ENCODE measurements around the gene ATP6V1A.

ATP6V1A gene

GRCh38 chr3:113746548-113747282 is at the start of gene ATP6V1A:
Gene ATP6V1A (plus strand): TSS chr3:113747035. CDS start chr3:113778754, 31,719 bp downstream.
- peak; percentile 76 for DNase-seq

- DNase-seq, result no peak
Observed at GRCh38 chr3:113697500-113698090, 49.2 kb upstream of the ATP6V1A start.

GRCh38 chr3:113698213-113698742 is 48.6 kb upstream of the ATP6V1A start:
- no peak for DNase-seq

GRCh38 chr3:113698956-113699355 is 47.9 kb upstream of the ATP6V1A start:
- DNase-seq, result no peak

- DNase-seq, result no peak
Observed at GRCh38 chr3:113707835-113708234, 39.0 kb upstream of the ATP6V1A start.

- DNase-seq, result no peak
Observed at GRCh38 chr3:113712129-113712528, 34.7 kb upstream of the ATP6V1A start.

- no peak for DNase-seq
Observed at GRCh38 chr3:113714702-113715101, 32.1 kb upstream of the ATP6V1A start.

GRCh38 chr3:113717308-113717707 is 29.5 kb upstream of the ATP6V1A start:
- no peak for DNase-seq

GRCh38 chr3:113717818-113718217 is 29.0 kb upstream of the ATP6V1A start:
- no peak for DNase-seq

- DNase-seq, result no peak
Observed at GRCh38 chr3:113719294-113719693, 27.5 kb upstream of the ATP6V1A start.

- DNase-seq, result no peak
Observed at GRCh38 chr3:113719758-113720157, 27.1 kb upstream of the ATP6V1A start.

- no peak for DNase-seq
Observed at GRCh38 chr3:113721636-113722035, 25.2 kb upstream of the ATP6V1A start.

GRCh38 chr3:113728661-113729060 is 18.2 kb upstream of the ATP6V1A start:
- no peak for DNase-seq

- no peak for DNase-seq
Observed at GRCh38 chr3:113730550-113730949, 16.3 kb upstream of the ATP6V1A start.

- no peak for DNase-seq
Observed at GRCh38 chr3:113731694-113732093, 15.1 kb upstream of the ATP6V1A start.

- DNase-seq, result peak; percentile 5
Observed at GRCh38 chr3:113736548-113737089, 10.2 kb upstream of the ATP6V1A start.

GRCh38 chr3:113741086-113741485 is 5.7 kb upstream of the ATP6V1A start:
- no peak for DNase-seq

GRCh38 chr3:113741620-113742019 is 5.2 kb upstream of the ATP6V1A start:
- no peak for DNase-seq

GRCh38 chr3:113743006-113743630 is 3.7 kb upstream of the ATP6V1A start:
- DNase-seq, result no peak

- peak; percentile 74 for DNase-seq
Observed at GRCh38 chr3:113744941-113745755, 1.7 kb upstream of the ATP6V1A start.

- peak; percentile 93 for DNase-seq
Observed at GRCh38 chr3:113745756-113746547, 883 bp upstream of the ATP6V1A start, which contains the start of gene NAA50. Gene NAA50 (minus strand): TSS chr3:113746249. CDS start chr3:113745949, 300 bp downstream.

All from activated CD4-positive, alpha-beta T cell treated with anti-CD3 and anti-CD28 coated beads, Interleukin-2, amount 50 U/mL, for 1 hour (primary cell).